Parathyroid adenoma (tissue), 2 donors: ENCODE data around the gene ANKRD55.

Experiments used
- H2AFZ ChIP-seq: fragments of 300-600 bp; sonication (generic); one replicate; pipeline ENCODE4 v1.7.0; 2017; ENCODE audit warnings: antibody characterized with exemption, mild to moderate bottlenecking
- H3K27ac ChIP-seq: fragments of 300-600 bp; sonication (generic); one replicate; pipeline ENCODE4 v1.7.0; 2017
- H3K27me3 ChIP-seq: fragments of 300-600 bp; sonication (generic); one replicate; pipeline ENCODE4 v1.7.0; 2017; ENCODE audit warnings: low read length; ENCODE audit not compliant: control insufficient read depth, insufficient read depth
- H3K36me3 ChIP-seq: fragments of 300-600 bp; sonication (generic); one replicate; pipeline ENCODE4 v1.7.0; 2017; ENCODE audit warnings: low read length; ENCODE audit not compliant: control insufficient read depth, insufficient read depth
- H3K4me1 ChIP-seq: fragments of 300-600 bp; sonication (generic); one replicate; pipeline ENCODE4 v1.7.0; 2017; ENCODE audit warnings: control low read depth
- H3K4me2 ChIP-seq: fragments of 300-600 bp; sonication (generic); one replicate; pipeline ENCODE4 v1.7.0; 2017; ENCODE audit warnings: low read length
- H3K4me3 ChIP-seq: fragments of 300-600 bp; sonication (generic); one replicate; pipeline ENCODE4 v1.7.0; 2017; ENCODE audit warnings: low read depth, low read length
- H3K79me2 ChIP-seq: fragments of 300-600 bp; sonication (generic); one replicate; pipeline ENCODE4 v1.7.0; 2017; ENCODE audit warnings: control low read depth
- H3K9ac ChIP-seq: fragments of 300-600 bp; sonication (generic); one replicate; pipeline ENCODE4 v1.7.0; 2017; ENCODE audit warnings: mild to moderate bottlenecking
- H3K9me3 ChIP-seq: fragments of 300-600 bp; sonication (generic); one replicate; pipeline ENCODE4 v1.7.0; 2017; ENCODE audit warnings: low read length; ENCODE audit not compliant: control insufficient read depth
- CTCF ChIP-seq: fragments of 300-600 bp; sonication (generic); IDR thresholded peaks from one replicate; pipeline ENCODE4 v1.7.0; 2017; ENCODE audit warnings: antibody characterized with exemption, mild to moderate bottlenecking
- donor health status: primary hyperparathyroidism.

The ANKRD55 gene

GRCh38 chr5:56055859-56056258 is 177.3 kb downstream of the ANKRD55 start:
- Histone ChIP-seq H3K36me3 (no peaks in the 10 kb centered on the region), H2AFZ (no peak overlapping the region), H3K4me2 (no peak overlapping the region), H3K9me3 (no peaks in the 10 kb centered on the region), H3K79me2 (no peaks in the 10 kb centered on the region), H3K27me3 (no peaks in the 10 kb centered on the region), H3K27ac (no peak overlapping the region), H3K9ac (no peak overlapping the region), H3K4me3 (no peak overlapping the region), H3K4me1 (peaks cover under 1% of the 10 kb centered on the region)
- no peak for TF ChIP-seq CTCF

GRCh38 chr5:56055287-56055686 is 177.8 kb downstream of the ANKRD55 start:
- Histone ChIP-seq H3K27me3 (no peaks in the 10 kb centered on the region), H3K9ac (no peak overlapping the region), H3K4me3 (no peak overlapping the region), H3K4me2 (no peak overlapping the region), H3K9me3 (no peaks in the 10 kb centered on the region), H3K27ac (no peak overlapping the region), H3K79me2 (no peaks in the 10 kb centered on the region), H3K4me1 (peaks cover 4% of the 10 kb centered on the region), H3K36me3 (no peaks in the 10 kb centered on the region), H2AFZ (no peak overlapping the region)
- TF ChIP-seq CTCF, result no peak

GRCh38 chr5:56054666-56055065 is 178.5 kb downstream of the ANKRD55 start:
- no peak overlapping the region for H2AFZ ChIP-seq
- no peak overlapping the region for H3K4me3 ChIP-seq
- no peaks in the 10 kb centered on the region for H3K9me3 ChIP-seq
- no peaks in the 10 kb centered on the region for H3K36me3 ChIP-seq
- no peaks in the 10 kb centered on the region for H3K27me3 ChIP-seq
- peaks cover 4% of the 10 kb centered on the region for H3K4me1 ChIP-seq
- no peak overlapping the region for H3K27ac ChIP-seq
- no peak for TF ChIP-seq CTCF
- no peak overlapping the region for H3K4me2 ChIP-seq
- H3K79me2 ChIP-seq, result no peaks in the 10 kb centered on the region
- no peak overlapping the region for H3K9ac ChIP-seq

- Histone ChIP-seq H3K4me2 (no peak overlapping the region), H3K4me3 (no peak overlapping the region), H3K36me3 (no peaks in the 10 kb centered on the region), H2AFZ (no peak overlapping the region), H3K9me3 (no peaks in the 10 kb centered on the region), H3K4me1 (peaks cover 4% of the 10 kb centered on the region), H3K9ac (no peak overlapping the region), H3K27ac (no peak overlapping the region), H3K79me2 (no peaks in the 10 kb centered on the region), H3K27me3 (no peaks in the 10 kb centered on the region)
- no peak for TF ChIP-seq CTCF
Measured at GRCh38 chr5:56053363-56053762, 179.8 kb downstream of the ANKRD55 start.

- Histone ChIP-seq H3K9me3 (no peaks in the 10 kb centered on the region), H3K27me3 (no peaks in the 10 kb centered on the region), H3K4me3 (no peak overlapping the region), H2AFZ (no peak overlapping the region), H3K4me2 (no peak overlapping the region), H3K79me2 (no peaks in the 10 kb centered on the region), H3K27ac (no peak overlapping the region), H3K9ac (no peak overlapping the region), H3K4me1 (peaks cover 4% of the 10 kb centered on the region), H3K36me3 (no peaks in the 10 kb centered on the region)
- no peak for TF ChIP-seq CTCF
Measured at GRCh38 chr5:56052735-56053134, 180.4 kb downstream of the ANKRD55 start.
